Activated naive CD4-positive, alpha-beta T cell treated with anti-CD3 and anti-CD28 coated beads, Interleukin-2, amount 10 ng/mL, durations not matched to agents 7 days and 5 days (primary cell): ENCODE data around the gene RELA.

Experiments used
- CTCF ChIA-PET: fragments of 350-600 bp; sonication (Branson Sonifier 250); formaldehyde crosslinking; loops from one replicate; lab custom pipeline; 2021; ENCODE audit warnings: antibody characterized with exemption; lab: Charles Lee
- DNase-seq: peaks from one replicate; pipeline ENCODE4 v3.0.0-alpha.2; 2020
- H3K27ac Mint-ChIP-seq: one replicate; pipeline ENCODE4 v1.8.0; 2021; ENCODE audit warnings: mild to moderate bottlenecking, moderate library complexity, mixed read lengths
- H3K27me3 Mint-ChIP-seq: one replicate; pipeline ENCODE4 v1.8.0; 2021; ENCODE audit warnings: mild to moderate bottlenecking, mixed read lengths
- H3K36me3 Mint-ChIP-seq: one replicate; pipeline ENCODE4 v1.8.0; 2021; ENCODE audit warnings: mixed read lengths
- H3K4me1 Mint-ChIP-seq: one replicate; pipeline ENCODE4 v1.8.0; 2021; ENCODE audit warnings: mixed read lengths
- H3K4me3 Mint-ChIP-seq: one replicate; pipeline ENCODE4 v1.8.0; 2021; ENCODE audit warnings: mild to moderate bottlenecking, moderate library complexity, mixed read lengths
- H3K9me3 Mint-ChIP-seq: one replicate; pipeline ENCODE4 v1.8.0; 2021; ENCODE audit warnings: mixed read lengths

RELA gene

DNA sequence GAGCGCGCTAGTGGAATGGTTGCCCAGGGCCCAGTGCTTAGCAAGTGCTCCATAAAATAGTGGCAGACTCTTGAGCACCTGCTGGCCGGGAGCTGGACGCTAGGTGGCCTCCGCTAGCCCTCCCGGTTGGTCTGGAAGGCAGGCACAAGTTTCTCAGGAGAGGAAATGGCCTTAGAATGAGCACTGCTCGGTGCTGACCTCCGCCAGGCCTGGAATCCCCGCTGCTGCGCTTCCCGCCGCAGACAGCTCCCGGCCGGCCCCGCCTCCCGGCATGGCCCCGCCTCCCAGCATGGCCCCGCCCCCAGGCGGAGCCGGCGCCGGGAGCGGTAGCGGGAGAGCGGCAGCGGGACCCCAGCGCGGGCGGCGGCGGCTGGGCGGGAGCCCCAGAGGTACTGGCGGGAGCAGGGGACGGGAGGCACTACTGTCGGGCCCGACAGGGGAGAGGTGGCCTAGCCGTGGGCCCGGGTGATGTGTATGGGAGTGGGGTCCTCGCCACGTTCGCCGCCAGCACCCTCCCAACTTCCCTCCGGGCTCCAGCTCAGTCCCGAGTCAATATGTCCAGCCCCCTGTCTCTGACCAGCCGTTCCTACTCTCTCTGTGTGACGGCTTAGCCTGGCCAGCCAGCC, 24.8 kb downstream of the RELA start, which contains the start of gene SIPA1:
TSS of gene SIPA1 (plus strand) at position 308 of the 626 bp plus-strand sequence. CDS start 2,821 bp downstream, outside the sequence.
- peak; percentile 73 for DNase-seq
- peaks cover 63% of the 10 kb centered on the region for H3K4me1 Mint-ChIP-seq
- H3K4me3 Mint-ChIP-seq = peak within 1 kb of the TSS; percentile 88
- H3K27me3 Mint-ChIP-seq = no peaks in the 10 kb centered on the region
- CTCF ChIA-PET = interaction anchor here (1.1 to 4.2 kb wide), 6 partner anchors 12 to 83 kb away, joined by 3 to 21 read pairs (median 5); partner anchors contain the start of genes KAT5 and RNASEH2C
- peaks cover 44% of the 10 kb centered on the region for H3K36me3 Mint-ChIP-seq
- H3K9me3 Mint-ChIP-seq = no peaks in the 10 kb centered on the region
- H3K27ac Mint-ChIP-seq = peak within 1 kb of the TSS; percentile 94

DNA sequence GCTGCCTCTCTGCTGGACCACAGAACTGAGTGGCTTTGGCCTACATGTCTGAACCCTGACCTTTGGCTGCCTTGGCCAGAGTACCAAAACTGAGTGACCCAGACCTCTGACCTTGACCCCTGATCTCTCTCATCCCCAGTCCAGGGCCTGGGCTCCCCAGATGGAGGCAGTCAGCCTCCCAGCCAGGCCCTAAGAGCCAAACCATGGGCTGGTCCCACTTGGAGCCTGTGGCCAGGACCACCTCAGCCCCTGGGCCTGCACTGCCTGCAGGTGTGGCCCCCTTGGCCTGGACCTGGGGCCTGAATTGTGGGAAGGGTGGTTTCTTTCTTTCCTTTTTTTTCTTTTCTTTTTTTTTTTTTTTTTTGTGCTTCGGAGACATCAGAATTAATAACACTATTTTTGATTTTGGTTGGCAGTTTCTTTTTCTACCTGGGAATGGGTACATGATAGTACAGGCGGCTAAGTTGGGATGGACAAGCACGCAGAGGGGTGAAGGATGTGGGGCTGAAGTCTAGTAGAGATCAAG, 25.6 kb downstream of the RELA start:
- Mint-ChIP-seq H3K9me3 (no peaks in the 10 kb centered on the region), H3K4me3 (peak overlapping the region; percentile 88), H3K27ac (peak overlapping the region; percentile 84), H3K4me1 (peaks cover 63% of the 10 kb centered on the region), H3K27me3 (no peaks in the 10 kb centered on the region), H3K36me3 (peaks cover 44% of the 10 kb centered on the region)
- CTCF ChIA-PET = interaction anchor here (1.3 to 4.2 kb wide), 3 partner anchors 11 to 84 kb away, joined by 3 to 21 read pairs (median 8); partner anchors contain the start of gene RNASEH2C
- DNase-seq = no peak

DNA sequence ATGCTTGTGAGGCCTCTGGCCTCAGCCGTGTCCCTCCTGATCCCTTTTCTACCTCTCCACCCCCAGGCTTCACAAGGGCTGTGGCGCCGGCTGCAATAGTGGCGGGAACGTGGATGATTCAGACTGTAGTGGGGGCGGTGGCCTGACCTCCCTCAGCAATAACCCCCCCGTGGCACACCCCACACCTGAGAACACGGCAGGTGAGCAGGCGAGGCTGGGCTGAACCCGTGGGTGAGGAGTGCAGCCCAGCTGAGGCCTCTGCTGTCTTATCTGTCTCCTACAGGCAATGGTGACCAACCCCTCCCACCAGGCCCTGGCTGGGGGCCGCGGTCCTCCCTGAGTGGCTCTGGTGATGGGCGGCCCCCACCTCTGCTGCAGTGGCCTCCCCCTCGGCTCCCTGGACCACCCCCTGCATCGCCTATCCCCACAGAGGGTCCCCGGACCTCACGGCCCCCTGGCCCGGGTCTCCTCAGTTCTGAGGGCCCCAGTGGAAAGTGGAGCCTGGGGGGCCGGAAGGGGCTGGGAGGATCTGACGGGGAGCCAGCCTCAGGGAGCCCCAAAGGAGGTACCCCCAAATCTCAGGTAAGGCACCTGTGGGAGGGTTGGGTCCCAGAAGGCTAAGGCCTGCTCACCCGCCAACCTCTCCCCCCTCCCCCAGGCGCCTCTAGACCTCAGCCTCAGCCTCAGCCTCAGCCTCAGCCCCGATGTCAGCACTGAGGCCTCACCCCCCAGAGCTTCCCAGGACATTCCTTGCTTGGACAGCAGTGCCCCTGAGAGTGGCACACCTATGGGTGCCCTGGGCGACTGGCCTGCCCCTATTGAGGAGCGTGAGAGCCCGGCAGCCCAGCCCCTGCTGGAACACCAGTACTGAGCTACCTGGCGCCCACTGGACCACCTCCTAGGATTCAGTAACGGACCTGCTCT, 26.3 kb downstream of the RELA start:
- Mint-ChIP-seq H3K4me1 (peaks cover 56% of the 10 kb centered on the region), H3K36me3 (peaks cover 38% of the 10 kb centered on the region), H3K4me3 (peak overlapping the region; percentile 66), H3K9me3 (no peaks in the 10 kb centered on the region), H3K27me3 (no peaks in the 10 kb centered on the region), H3K27ac (peak overlapping the region; percentile 84)
- DNase-seq = no peak
- CTCF ChIA-PET = no interaction called here

DNA sequence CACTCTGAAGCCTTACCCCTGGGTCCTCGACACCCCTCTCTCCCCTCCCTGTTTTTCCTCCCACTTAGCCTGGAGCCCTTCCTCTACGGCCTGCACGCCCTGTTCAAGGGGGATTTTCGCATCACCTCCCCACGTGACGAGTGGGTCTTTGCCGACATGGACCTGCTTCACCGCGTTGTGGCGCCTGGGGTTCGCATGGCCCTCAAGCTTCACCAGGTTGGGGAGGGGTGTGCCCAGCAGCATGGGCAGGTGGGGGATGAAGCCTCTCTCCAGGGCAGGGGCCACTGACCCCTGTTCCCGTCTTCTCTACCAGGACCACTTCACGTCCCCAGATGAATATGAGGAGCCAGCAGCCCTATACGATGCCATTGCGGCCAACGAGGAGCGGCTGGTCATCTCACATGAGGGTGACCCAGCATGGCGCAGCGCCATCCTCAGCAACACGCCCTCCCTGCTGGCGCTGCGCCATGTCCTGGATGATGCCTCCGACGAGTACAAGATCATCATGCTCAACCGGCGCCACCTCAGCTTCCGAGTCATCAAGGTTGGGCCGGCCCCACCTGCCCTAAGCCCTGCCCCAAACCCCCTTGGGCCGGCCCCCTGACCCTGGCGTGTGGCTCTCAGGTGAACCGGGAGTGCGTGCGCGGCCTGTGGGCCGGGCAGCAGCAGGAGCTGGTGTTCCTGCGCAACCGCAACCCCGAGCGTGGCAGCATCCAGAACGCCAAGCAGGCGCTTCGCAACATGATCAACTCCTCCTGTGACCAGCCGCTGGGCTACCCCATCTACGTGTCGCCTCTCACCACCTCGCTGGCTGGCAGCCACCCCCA, 27.6 kb downstream of the RELA start:
- no peak for DNase-seq
- no peak overlapping the region for H3K27ac Mint-ChIP-seq
- peaks cover 30% of the 10 kb centered on the region for H3K36me3 Mint-ChIP-seq
- no peaks in the 10 kb centered on the region for H3K9me3 Mint-ChIP-seq
- H3K4me3 Mint-ChIP-seq = no peak overlapping the region
- CTCF ChIA-PET = no interaction called here
- H3K4me1 Mint-ChIP-seq = peaks cover 46% of the 10 kb centered on the region
- no peaks in the 10 kb centered on the region for H3K27me3 Mint-ChIP-seq

DNA sequence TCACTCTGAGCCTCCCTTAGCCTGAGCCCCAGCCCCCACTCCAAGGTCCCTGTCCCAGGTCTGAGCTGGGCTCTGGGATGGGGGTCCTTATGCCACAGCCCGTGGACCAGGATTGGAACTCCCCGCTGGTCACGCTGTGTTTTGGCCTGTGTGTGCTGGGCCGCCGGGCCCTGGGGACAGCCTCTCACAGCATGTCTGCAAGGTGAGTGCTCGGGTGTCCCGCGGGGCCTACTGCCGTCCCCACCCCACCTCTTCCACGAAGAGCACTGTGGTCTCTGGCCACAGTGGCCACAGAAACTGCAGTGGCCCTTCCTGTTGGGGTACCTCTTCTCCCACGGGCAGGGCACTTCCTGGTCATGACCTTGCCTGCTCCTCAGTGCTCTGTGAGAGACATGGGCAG, 28.3 kb downstream of the RELA start:
- peak overlapping the region; percentile 24 for H3K27ac Mint-ChIP-seq
- H3K4me3 Mint-ChIP-seq = no peak overlapping the region
- peaks cover 41% of the 10 kb centered on the region for H3K4me1 Mint-ChIP-seq
- no peaks in the 10 kb centered on the region for H3K27me3 Mint-ChIP-seq
- H3K9me3 Mint-ChIP-seq = no peaks in the 10 kb centered on the region
- H3K36me3 Mint-ChIP-seq = peaks cover 27% of the 10 kb centered on the region
- CTCF ChIA-PET = no interaction called here
- no peak for DNase-seq

DNA sequence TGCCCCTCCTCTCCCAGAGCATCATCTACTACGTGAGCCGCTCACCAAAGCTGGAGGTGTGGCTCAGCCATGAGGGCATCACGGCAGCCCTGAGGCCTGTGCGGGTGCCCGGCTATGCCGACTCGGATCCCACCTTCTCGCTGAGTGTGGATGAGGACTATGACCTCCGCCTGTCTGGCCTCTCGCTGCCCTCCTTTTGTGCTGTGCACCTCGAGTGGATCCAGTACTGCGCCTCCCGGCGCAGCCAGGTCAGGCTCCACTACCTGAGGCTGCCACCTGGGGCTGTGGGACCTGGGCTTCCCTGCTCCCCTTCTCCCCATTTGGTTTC, 28.6 kb downstream of the RELA start:
- no peaks in the 10 kb centered on the region for H3K27me3 Mint-ChIP-seq
- no peaks in the 10 kb centered on the region for H3K9me3 Mint-ChIP-seq
- H3K4me3 Mint-ChIP-seq = no peak overlapping the region
- no peak for DNase-seq
- H3K36me3 Mint-ChIP-seq = peaks cover 28% of the 10 kb centered on the region
- H3K4me1 Mint-ChIP-seq = peaks cover 39% of the 10 kb centered on the region
- CTCF ChIA-PET = no interaction called here
- H3K27ac Mint-ChIP-seq = peak overlapping the region; percentile 79

DNA sequence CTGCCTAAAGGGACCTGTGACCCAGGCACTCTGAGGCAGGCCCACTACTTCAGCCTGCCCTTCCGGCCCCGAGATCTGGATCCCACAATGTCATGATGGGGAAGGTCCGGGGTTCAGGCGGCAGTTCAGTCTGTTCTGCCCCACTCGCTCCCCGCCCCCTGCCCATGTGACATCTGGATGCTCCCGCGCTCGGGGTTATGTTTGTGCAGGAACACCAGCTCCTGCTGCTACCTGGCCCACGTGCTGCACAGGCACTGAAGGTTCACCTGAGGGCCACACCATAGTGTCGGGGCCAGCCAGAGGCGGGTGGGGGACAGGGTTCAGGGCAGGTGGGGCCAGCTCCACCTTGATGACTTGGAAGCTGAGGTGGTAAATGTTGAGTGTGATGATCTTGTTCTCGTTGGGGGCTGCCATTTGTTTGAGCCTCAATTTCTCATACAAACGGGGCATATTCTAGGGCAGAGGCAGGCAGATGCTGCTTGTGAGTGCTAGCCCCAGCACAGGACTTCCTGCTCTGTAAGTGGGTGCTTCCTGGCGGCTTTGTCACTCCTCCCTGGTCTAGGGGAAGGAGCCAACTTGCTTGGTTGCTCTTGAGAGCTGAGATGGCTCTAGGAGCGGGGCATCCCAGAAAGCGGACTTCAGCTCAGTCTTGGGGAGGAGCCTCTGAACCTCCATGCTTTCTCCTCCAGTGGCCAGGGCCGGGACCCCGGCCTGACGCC, 29.2 kb downstream of the RELA start:
- DNase-seq = peak; percentile 48
- H3K4me1 Mint-ChIP-seq = peaks cover 34% of the 10 kb centered on the region
- CTCF ChIA-PET = interaction anchor here (0.8 kb wide), 1 partner anchor 136 kb away, joined by 4 read pairs; no protein-coding TSS in a partner anchor
- no peak overlapping the region for H3K4me3 Mint-ChIP-seq
- no peaks in the 10 kb centered on the region for H3K27me3 Mint-ChIP-seq
- peak overlapping the region; percentile 79 for H3K27ac Mint-ChIP-seq
- H3K36me3 Mint-ChIP-seq = peaks cover 28% of the 10 kb centered on the region
- H3K9me3 Mint-ChIP-seq = no peaks in the 10 kb centered on the region

DNA sequence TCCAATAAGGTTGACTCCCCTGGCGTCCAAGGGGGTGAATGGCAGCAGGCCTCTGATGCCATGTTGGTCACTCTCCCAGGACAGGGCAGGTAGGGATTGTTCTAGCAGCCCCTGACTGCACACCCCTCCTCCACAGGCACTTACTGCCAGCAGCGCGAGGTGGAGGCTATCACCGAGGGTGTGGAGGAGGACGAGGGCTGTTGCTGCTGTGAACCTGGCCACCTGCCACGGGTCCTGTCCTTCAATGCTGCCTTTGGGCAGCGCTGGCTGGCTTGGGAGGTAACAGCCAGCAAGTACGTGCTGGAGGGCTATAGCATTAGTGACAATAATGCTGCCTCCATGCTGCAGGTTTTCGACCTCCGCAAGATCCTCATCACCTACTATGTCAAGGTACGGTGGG, 32.5 kb downstream of the RELA start:
- no peak for DNase-seq
- CTCF ChIA-PET = no interaction called here
- Mint-ChIP-seq H3K4me1 (peaks cover 26% of the 10 kb centered on the region), H3K4me3 (no peak overlapping the region), H3K27me3 (no peaks in the 10 kb centered on the region), H3K27ac (no peak overlapping the region), H3K36me3 (peaks cover 34% of the 10 kb centered on the region), H3K9me3 (no peaks in the 10 kb centered on the region)

DNA sequence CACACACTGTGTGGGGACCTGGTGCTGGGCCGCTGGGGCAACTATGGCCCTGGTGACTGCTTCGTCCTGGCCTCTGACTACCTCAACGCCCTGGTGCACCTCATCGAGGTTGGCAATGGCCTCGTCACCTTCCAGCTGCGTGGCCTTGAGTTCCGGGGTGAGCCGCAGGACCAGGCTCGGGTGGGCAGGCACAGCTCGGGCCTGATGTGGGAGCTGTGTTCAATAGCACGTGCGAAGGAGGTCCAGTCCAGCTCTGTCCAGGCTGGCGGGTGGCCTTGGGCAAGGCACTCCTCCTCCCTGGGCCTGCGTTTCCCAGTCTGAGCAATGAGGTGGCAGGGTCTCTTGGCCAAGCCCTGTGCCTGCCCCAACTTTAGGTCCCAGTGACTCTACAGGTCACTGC, 33.1 kb downstream of the RELA start:
- no peak overlapping the region for H3K27ac Mint-ChIP-seq
- H3K9me3 Mint-ChIP-seq = no peaks in the 10 kb centered on the region
- no peaks in the 10 kb centered on the region for H3K27me3 Mint-ChIP-seq
- peaks cover 20% of the 10 kb centered on the region for H3K4me1 Mint-ChIP-seq
- no peak for DNase-seq
- peaks cover 28% of the 10 kb centered on the region for H3K36me3 Mint-ChIP-seq
- no peak overlapping the region for H3K4me3 Mint-ChIP-seq
- CTCF ChIA-PET = no interaction called here

DNA sequence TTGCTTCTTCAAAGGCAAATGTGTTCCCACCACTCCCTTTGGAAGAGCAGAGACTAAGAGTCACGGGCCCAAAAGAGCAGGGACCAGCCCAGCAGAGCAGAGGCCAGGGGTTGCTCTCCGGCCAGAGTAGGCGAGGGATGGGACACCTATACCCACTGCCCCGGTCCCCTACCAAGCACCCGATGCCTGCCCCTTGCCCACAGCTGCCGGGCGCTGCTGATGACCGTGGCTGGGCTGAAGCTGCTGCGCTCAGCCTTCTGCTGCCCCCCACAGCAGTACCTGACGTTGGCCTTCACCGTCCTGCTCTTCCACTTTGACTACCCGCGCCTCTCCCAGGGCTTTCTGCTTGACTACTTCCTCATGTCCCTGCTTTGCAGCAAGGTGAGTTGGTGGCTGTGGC, 35.5 kb downstream of the RELA start:
- peaks cover 7% of the 10 kb centered on the region for H3K4me1 Mint-ChIP-seq
- H3K9me3 Mint-ChIP-seq = no peaks in the 10 kb centered on the region
- peaks cover 29% of the 10 kb centered on the region for H3K36me3 Mint-ChIP-seq
- H3K27me3 Mint-ChIP-seq = no peaks in the 10 kb centered on the region
- no peak overlapping the region for H3K27ac Mint-ChIP-seq
- CTCF ChIA-PET = interaction anchor here (2.0 to 2.3 kb wide), 5 partner anchors 12 to 100 kb away, joined by 5 to 21 read pairs (median 12); partner anchors contain the start of gene SIPA1
- DNase-seq = no peak
- H3K4me3 Mint-ChIP-seq = no peak overlapping the region

DNA sequence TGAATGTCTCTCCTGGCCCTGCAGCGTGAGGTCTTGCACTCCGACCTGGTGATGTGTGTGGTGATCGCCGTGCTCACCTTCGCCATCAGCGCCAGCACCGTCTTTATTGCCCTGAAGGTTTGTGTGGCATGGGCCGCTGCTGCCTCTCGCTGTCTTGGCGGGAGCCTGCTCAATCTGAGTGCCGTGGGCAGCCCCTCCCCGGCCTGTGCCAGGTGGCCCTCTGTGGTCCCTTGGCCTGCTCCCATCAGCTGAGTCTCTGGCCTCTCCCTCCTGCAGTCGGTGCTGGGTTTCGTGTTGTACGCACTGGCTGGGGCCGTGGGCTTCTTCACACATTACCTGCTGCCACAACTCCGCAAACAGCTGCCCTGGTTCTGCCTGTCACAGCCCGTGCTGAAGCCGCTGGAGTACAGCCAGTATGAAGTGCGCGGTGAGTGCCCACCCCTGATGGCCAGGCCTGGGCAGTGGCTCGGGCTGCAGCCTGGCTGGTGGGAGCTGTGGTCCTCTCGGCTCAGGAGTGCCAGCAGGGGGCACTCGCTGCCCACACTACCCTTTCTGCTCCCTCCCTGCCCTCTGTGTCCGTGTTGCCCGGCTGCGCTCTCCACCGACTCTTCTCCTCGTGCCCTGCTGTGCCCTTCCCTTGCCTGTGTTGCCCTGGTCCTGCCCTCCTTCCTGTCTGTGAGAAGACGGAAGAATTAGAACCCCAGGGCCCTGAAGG, 36.9 kb downstream of the RELA start:
- Mint-ChIP-seq H3K27ac (peak overlapping the region; percentile 69), H3K36me3 (peaks cover 34% of the 10 kb centered on the region), H3K27me3 (no peaks in the 10 kb centered on the region), H3K9me3 (no peaks in the 10 kb centered on the region), H3K4me1 (peaks cover 10% of the 10 kb centered on the region), H3K4me3 (no peak overlapping the region)
- CTCF ChIA-PET = interaction anchor here (0.7 to 2.3 kb wide), 14 partner anchors 9 to 193 kb away, joined by 3 to 21 read pairs (median 5); partner anchors contain the start of genes KAT5 and SIPA1
- DNase-seq = peak; percentile 72

DNA sequence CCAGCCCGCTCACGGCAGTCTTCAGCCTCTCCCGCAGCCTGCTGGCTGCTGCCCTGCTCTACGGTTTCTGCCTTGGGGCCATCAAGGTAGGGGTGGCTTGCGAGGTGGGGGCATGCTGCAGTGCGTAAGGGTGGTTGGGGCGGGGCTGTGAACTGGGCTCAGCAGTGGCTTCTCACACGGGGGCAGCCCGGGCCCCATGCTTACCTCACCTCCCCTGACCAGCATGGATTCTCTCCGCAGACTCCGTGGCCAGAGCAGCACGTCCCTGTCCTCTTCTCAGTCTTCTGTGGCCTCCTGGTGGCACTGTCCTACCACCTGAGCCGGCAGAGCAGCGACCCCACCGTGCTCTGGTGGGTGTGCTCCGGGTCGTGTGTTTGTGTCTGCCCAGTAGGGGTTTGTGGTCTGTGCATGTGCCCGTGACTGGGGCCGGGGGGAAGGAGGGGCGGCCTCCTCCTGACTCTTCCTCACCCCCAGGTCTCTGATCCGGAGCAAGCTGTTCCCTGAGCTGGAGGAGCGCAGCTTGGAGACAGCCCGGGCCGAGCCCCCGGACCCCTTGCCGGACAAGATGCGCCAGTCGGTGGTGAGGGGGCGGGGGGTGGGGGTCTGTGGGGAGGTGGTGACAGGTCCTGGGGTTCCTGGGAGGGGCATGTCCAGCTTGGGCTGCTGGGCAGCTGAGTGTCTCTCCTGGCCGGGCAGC, 37.6 kb downstream of the RELA start:
- H3K4me1 Mint-ChIP-seq = peaks cover 10% of the 10 kb centered on the region
- no peak overlapping the region for H3K4me3 Mint-ChIP-seq
- no peaks in the 10 kb centered on the region for H3K27me3 Mint-ChIP-seq
- H3K27ac Mint-ChIP-seq = no peak overlapping the region
- peaks cover 32% of the 10 kb centered on the region for H3K36me3 Mint-ChIP-seq
- CTCF ChIA-PET = interaction anchor here (0.7 to 2.3 kb wide), 12 partner anchors 8 to 194 kb away, joined by 3 to 21 read pairs (median 6); partner anchors contain the start of genes KAT5 and SIPA1
- DNase-seq = no peak
- no peaks in the 10 kb centered on the region for H3K9me3 Mint-ChIP-seq
